ENCODE measurements around the gene GDF15. TPM values are rescaled to one million over a fixed set of nuclear protein-coding genes. Genes with fewer than 3 reads are reported as not detected.

GDF15 gene
- total RNA-seq, 3 donors from 2014 or later = 2.7 to 60.3 (median 9.2) TPM

DNA sequence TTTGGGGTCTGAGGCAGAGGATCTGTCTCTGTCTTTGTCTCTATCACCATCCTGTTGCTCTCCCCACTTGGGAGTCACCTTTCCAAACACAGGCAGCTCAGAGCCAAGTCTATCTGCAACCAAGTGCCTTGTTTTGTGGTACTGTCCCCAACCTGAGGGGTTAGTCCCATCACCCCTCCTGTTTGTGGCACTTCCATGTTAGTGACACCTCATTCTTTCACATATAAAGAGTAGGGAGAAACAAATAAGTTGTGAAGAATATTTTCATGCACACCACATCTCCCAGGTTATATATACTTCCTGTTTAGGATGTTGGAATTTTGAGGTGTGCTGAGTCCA, 3.7 kb downstream of the GDF15 start:
- intact Hi-C loops (cut with DNase I; ENCODE audit: low total_unique reads) = loop anchor here (10.0 kb wide), 1 partner anchor 1855 kb away; no protein-coding TSS in a partner anchor

DNA sequence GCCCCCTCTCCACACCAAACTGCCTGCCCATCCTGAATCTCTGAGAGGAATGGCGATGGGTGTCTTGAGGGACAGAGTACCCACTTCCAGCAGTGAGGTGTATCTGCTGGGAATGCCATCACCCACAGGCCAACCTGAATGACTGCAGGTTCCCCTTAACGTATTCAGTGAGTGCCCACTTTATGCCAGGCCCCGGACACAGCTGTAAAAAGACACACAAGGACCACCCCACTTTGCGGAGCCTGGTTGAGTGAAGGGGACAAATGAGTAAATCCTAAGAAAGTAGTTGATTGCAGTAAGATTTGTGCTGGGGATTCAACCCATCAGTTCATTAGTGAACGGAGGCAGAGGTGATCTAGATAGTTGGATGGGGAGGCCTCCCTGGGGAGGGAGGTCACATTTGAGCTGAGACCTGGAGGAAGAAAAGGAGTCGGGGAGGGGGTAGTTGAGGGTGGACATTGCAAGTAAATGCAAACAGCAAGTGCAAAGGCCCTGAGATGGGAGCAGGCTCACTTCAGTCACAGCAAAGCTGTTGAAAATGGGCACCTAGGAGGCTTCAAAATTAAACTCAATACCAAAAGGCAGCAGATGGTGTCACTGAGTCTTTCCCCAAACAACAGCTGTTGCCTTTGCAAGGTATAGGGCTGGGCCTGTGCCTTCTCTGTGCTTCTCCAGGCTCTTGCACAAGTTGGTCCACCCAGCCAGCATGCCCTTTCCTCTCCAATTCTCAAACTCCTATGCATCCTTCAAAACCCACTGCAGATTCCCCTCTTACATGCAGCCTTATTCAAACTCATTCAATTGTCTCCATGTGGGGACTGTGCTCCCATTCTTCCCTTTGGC, 4.3 kb downstream of the GDF15 start:
- Histone ChIP-seq H3K4me1 (no peaks in the 10 kb centered on the region), H3K27me3 (no peaks in the 10 kb centered on the region), H3K27ac (no peak overlapping the region), H3K9me3 (no peaks in the 10 kb centered on the region), H3K4me3 (no peak overlapping the region), H3K36me3 (no peaks in the 10 kb centered on the region)
- intact Hi-C loops (cut with DNase I; ENCODE audit: low total_unique reads) = no loop called here
- TF ChIP-seq POLR2A (IDR thresholded peaks at IDR 0.05) (no peak), CTCF (IDR thresholded peaks at IDR 0.05) (no peak), POLR2AphosphoS5 (IDR thresholded peaks at IDR 0.05) (no peak)
- DNase-seq (ENCODE audit: low spot score in 2 of 2) = no peak

More for the DNA sequence above, 3.7 kb downstream of the GDF15 start:
- Histone ChIP-seq H3K4me1 (no peaks in the 10 kb centered on the region), H3K27ac (no peak overlapping the region), H3K27me3 (no peaks in the 10 kb centered on the region), H3K9me3 (no peaks in the 10 kb centered on the region), H3K4me3 (no peak overlapping the region), H3K36me3 (no peaks in the 10 kb centered on the region)
- no peak for DNase-seq (ENCODE audit: low spot score in 2 of 2)
- TF ChIP-seq POLR2A (IDR thresholded peaks at IDR 0.05) = no peak
- TF ChIP-seq POLR2AphosphoS5 (IDR thresholded peaks at IDR 0.05) = no peak
- TF ChIP-seq CTCF (IDR thresholded peaks at IDR 0.05) = no peak

GRCh38 chr19:18391509-18392075, 5.6 kb downstream of the GDF15 start:
- H3K4me1 ChIP-seq = no peaks in the 10 kb centered on the region
- no peak for DNase-seq (ENCODE audit: low spot score in 2 of 2)
- H3K9me3 ChIP-seq = no peaks in the 10 kb centered on the region
- no peak overlapping the region for H3K27ac ChIP-seq
- H3K4me3 ChIP-seq = no peak overlapping the region
- TF ChIP-seq POLR2A (IDR thresholded peaks at IDR 0.05) = no peak
- no peak for TF ChIP-seq POLR2AphosphoS5 (IDR thresholded peaks at IDR 0.05)
- TF ChIP-seq CTCF (IDR thresholded peaks at IDR 0.05) = no peak
- no peaks in the 10 kb centered on the region for H3K27me3 ChIP-seq
- intact Hi-C loops (cut with DNase I; ENCODE audit: low total_unique reads) = no loop called here
- H3K36me3 ChIP-seq = no peaks in the 10 kb centered on the region

DNA sequence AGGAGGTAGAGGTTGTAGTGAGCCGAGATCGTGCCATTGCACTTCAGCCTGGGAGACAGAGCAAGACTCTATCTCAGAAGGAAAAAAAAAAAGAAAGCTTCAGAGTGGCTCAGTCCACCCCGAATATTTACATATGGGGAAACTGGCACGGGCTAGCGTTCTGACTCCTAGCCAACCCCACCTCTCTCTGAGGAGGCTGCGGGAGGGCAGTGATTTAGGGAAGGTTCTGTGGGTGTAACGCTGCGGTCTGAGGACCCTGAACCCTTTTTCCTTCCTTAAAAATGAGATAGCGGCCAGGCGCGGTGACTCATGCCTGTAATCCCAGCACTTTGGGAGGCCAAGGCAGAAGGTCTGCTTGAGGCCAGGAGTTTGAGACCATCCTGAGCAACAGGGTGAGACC, 6.5 kb downstream of the GDF15 start:
- TF ChIP-seq POLR2AphosphoS5 (IDR thresholded peaks at IDR 0.05) (no peak), CTCF (IDR thresholded peaks at IDR 0.05) (no peak), POLR2A (IDR thresholded peaks at IDR 0.05) (no peak)
- no peak overlapping the region for H3K27ac ChIP-seq
- DNase-seq (ENCODE audit: low spot score in 2 of 2) = no peak
- no peaks in the 10 kb centered on the region for H3K9me3 ChIP-seq
- no peaks in the 10 kb centered on the region for H3K4me1 ChIP-seq
- H3K27me3 ChIP-seq = peaks cover 2 to 5% of the 10 kb centered on the region in 2 donors
- intact Hi-C loops (cut with DNase I; ENCODE audit: low total_unique reads) = no loop called here
- H3K36me3 ChIP-seq = no peaks in the 10 kb centered on the region
- H3K4me3 ChIP-seq = no peak overlapping the region

DNA sequence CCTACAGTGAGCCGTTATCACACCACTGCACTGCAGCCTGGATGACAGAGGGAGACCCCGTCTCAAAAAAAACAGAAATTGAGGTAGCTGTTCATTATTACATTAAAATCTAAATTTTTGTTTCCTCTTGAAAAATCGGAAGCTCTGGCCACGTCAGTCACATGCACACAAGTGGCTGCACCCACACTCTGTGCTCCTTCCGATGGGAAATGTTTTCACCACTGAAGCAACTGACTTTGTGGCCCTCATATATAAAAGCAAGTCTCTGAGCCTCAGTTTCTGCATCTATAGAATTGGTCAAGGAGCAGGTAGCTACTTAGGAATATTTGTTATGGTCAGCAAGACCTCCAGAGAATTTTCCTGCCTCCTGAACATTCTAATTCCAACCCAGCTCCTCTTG, 7.0 kb downstream of the GDF15 start:
- DNase-seq (ENCODE audit: low spot score in 2 of 2) = no peak
- intact Hi-C loops (cut with DNase I; ENCODE audit: low total_unique reads) = no loop called here
- no peaks in the 10 kb centered on the region for H3K4me1 ChIP-seq
- H3K27me3 ChIP-seq = peaks cover 2 to 9% of the 10 kb centered on the region in 2 donors
- no peak for TF ChIP-seq POLR2AphosphoS5 (IDR thresholded peaks at IDR 0.05)
- TF ChIP-seq CTCF (IDR thresholded peaks at IDR 0.05) = no peak
- TF ChIP-seq POLR2A (IDR thresholded peaks at IDR 0.05) = no peak
- no peaks in the 10 kb centered on the region for H3K36me3 ChIP-seq
- no peaks in the 10 kb centered on the region for H3K9me3 ChIP-seq
- H3K4me3 ChIP-seq = no peak overlapping the region
- H3K27ac ChIP-seq = no peak overlapping the region
